WI38 (cell line): Measurements from ENCODE around the gene ST7L.

Experiments used
- H3K4me3 ChIP-seq: 2 replicates; pipeline ENCODE4 v1.5.1; 2011; ENCODE audit warnings: low read depth, mild to moderate bottlenecking, control low read depth, low read length
- TF ChIP-seq, protein P1 (sequence below): IDR thresholded peaks from 2 replicates; pipeline ENCODE4 v1.5.1; 2012; ENCODE audit warnings: low read depth, mild to moderate bottlenecking, control low read depth, low read length

The ST7L gene

DNA sequence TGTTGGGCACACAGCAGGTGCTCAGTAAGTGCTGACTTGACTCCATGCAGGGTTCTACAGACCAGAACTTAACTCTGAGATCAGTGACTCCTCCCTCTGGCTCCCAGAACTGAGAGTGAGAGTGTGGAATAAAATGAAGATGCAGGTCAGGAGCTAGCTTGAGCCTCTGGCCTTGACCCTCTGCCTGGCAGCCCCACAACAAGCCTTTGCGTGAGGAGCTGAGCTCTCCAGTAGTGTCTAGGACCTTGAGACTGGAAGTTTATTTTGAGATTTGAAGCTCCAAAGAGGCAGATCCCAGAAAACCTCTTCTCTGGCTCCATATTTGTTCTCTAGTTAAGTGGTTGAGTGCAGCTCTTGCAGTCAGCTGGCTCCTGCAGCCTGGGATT lies 113.5 kb downstream of the ST7L start:
- TF ChIP-seq, protein P1, sequence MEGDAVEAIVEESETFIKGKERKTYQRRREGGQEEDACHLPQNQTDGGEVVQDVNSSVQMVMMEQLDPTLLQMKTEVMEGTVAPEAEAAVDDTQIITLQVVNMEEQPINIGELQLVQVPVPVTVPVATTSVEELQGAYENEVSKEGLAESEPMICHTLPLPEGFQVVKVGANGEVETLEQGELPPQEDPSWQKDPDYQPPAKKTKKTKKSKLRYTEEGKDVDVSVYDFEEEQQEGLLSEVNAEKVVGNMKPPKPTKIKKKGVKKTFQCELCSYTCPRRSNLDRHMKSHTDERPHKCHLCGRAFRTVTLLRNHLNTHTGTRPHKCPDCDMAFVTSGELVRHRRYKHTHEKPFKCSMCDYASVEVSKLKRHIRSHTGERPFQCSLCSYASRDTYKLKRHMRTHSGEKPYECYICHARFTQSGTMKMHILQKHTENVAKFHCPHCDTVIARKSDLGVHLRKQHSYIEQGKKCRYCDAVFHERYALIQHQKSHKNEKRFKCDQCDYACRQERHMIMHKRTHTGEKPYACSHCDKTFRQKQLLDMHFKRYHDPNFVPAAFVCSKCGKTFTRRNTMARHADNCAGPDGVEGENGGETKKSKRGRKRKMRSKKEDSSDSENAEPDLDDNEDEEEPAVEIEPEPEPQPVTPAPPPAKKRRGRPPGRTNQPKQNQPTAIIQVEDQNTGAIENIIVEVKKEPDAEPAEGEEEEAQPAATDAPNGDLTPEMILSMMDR = no peak
- no peak overlapping the region for H3K4me3 ChIP-seq

DNA sequence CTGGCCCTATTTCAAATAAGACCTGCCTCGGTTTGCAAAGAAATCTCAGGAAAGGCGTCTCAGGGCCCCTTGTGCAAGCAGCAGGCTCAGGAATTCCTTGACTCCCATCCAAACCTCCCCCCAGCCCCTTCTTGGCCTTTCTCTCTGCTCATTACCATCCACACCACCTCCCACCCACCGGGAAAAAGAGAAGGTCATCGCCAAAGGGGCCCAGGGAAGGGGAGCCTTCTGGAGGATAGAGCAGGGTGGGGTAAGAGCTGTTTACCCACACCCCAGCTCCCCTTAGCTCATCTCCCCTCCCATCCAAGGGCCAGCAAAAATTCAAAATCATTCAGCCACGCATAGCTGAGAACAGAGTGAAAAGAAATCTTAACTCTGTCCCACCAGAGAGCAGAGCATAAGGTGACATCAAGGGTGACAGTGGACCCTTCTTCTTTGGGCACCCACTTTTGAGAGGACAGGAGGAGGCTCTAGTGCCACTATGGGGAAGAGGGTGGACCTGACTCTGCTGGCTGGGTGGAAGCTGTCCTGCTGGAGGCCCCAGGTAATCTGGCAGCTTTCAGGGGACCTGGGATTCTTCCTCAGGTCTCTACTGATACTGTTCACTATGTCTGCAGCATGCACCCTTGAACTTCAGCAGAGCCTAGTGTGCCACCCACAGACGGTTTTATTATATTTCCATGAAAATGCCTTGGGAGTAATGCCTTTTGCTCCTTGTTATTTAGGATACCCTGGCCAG lies 114.1 kb downstream of the ST7L start:
- H3K4me3 ChIP-seq = no peak overlapping the region
- TF ChIP-seq, protein P1 = no peak

DNA sequence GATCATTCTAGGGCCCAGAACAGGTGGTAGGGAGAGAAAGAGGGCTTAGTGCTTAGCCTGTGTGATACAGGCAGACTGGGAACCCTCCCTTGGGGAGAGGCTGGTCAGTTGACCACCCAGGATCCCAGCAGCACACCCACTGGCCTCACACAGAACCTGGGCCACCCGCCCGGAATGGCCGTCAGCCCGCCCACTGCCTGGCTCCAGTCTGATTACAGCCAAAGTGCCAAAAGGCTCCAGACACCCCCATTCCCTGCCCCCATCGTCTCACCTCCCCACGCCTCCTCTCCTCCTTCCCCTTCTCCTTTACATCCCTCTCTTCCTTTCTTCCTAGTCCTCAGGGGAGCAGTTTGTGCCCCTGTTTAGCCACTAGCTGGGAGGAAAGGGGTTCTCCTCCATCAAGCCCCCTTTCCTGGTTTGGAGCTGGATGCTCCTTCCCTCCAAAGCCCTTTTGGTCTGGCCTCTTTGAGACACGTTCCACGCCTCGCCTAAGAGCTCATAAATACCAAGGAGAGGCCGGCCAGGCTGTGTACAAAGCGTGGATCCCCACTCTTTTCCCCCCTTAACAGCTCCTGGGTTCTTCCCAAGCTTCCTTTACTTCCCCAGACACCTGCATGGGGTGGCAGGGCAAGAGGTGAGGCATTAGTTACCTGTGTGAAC lies 114.8 kb downstream of the ST7L start:
- no peak overlapping the region for H3K4me3 ChIP-seq
- TF ChIP-seq, protein P1 = no peak

DNA sequence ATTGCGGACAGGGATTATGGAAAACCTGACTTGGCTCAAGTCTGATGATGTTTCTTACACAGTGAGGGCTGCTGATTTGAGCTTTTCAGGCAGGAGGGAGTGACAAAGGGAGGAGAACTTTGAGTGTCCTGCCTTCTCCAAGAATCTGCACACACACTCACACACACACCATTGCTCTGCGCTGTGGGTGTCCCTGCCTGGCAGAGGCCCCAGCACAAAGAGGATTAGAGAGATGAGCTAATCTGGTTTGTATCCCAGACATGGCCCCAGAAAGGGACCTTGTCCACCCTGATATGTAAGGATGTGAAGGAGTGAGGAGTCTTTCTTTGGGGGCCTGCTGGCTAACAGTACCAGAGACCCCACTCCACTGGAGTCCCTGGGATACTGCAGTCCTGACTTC lies 116.1 kb downstream of the ST7L start:
- no peak overlapping the region for H3K4me3 ChIP-seq
- TF ChIP-seq, protein P1 = no peak

DNA sequence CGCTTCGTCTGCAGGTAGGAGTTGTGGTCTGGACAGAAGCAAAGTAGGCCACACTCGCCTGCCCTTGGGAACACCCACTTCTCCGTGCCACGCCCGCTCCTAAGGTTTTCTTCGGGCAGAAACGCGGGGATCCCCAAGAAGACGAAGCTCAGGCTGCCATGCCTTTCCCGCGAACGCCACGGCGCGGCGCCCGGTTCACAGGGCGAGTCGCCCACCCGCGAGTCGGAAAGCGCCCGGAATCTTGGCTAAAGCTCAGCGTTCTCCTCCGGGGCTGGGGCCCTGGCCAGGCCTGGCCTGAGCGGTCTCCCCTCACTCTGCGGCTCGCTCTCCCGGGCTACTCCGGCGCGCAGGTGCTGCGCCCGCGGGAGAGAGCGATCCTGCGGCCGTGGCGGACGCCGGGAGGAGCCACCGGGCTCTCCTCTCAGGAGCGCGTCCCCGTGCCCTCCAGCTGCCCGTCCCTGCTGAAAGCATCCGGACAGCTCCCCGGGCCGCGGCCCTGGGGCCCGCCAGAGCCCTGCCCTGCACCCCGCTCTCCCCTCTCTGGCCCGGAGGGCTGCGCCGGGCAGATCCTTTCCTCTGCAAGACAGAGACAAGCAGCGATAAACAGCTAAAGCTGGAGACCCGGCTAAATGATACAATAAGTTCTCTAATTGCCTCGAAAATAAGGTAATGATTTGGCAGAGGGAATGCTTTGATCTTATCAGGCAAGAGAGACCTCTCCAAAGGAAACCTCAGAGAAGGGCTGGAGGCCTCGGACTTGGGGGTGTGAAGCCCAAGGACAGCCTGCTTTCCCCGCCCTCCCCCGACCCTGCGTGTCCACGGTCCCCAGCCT lies 116.9 kb downstream of the ST7L start:
- peak overlapping the region; percentile 58 for H3K4me3 ChIP-seq
- TF ChIP-seq, protein P1 = peak; percentile 92

DNA sequence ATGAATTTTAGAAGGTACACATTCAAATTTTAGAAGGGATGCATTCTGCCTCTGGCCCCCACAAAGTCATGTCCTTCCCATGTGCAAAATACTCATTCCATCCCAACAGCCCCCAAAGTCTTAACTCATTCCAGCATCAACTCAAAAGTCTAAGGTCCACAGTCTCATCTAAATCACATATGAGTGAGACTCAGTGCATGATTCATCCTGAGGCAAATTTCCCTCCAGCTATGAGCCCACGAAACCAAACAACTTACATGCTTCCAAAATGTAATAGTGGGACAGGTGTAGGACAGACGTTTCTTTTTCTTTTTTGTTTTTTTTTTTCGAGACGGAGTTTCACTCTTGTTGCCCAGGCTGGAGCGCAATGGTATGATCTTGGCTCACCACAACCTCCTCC lies 122.7 kb downstream of the ST7L start:
- H3K4me3 ChIP-seq = no peak overlapping the region
- TF ChIP-seq, protein P1 = no peak
